ENCODE measurements around the gene HDAC4. TPM values are rescaled to one million over a fixed set of nuclear protein-coding genes. Genes with fewer than 3 reads are reported as not detected.

The HDAC4 gene
- total and polyA plus RNA-seq, 2 experiments from 2014 or later, result 8.1 to 41.8 TPM

DNA sequence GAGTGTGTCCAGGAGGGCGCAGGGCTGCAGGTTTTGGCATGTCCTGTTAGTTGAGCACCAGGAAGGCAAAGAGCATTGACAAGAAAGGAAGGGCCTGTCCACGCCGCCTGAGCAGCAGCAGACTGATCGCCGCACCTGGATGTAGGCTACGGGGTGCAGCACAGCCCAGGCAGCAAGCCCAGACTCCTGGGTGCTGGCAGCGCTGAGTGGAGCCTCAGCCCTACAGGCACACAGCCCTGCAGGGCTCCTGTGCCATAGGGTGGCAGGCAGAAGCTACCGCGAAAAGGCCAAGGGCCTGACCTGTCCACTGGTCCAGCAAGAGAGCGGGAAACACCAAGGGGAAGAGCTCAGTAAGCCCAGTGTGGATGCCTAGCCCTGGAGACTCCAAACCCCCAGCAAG lies 198.0 kb downstream of the HDAC4 start:
- Mint-ChIP-seq H3K4me3 (no peak overlapping the region), H3K27ac (no peak overlapping the region), H3K9me3 (no peaks in the 10 kb centered on the region), H3K4me1 (peaks cover 55% of the 10 kb centered on the region), H3K27me3 (ENCODE audit: insufficient read depth, low read depth, poor library complexity) (peaks cover 2% of the 10 kb centered on the region), H3K36me3 (ENCODE audit: low read depth) (peaks cover 4% of the 10 kb centered on the region; the same call in 1 of the 3 replicates)
- Histone ChIP-seq H3K27me3 (ENCODE audit: insufficient read depth) (no peaks in the 10 kb centered on the region), H3K36me3 (ENCODE audit: insufficient read depth) (no peaks in the 10 kb centered on the region), H2AFZ (no peak overlapping the region), H3K4me3 (no peak overlapping the region), H4K20me1 (replicated peaks; ENCODE audit: insufficient read depth) (peaks cover 16% of the 10 kb centered on the region), H3F3A (replicated peaks; ENCODE audit: low read depth) (no peaks in the 10 kb centered on the region), H3K79me2 (replicated peaks; ENCODE audit: insufficient read depth) (peaks cover 60% of the 10 kb centered on the region), H3K27ac (ENCODE audit: low read depth) (no peak overlapping the region), H3K9me2 (ENCODE audit: insufficient read depth) (no peaks in the 10 kb centered on the region), H3K4me1 (ENCODE audit: insufficient read depth) (peaks cover 22% of the 10 kb centered on the region; the same call in 1 of the 2 replicates), H3K4me2 (no peak overlapping the region)
- no peak for ATAC-seq
- DNase-seq (ENCODE audit: low spot score), result no peak
- TF ChIP-seq ZNF331 (CRISPR knock-in tag; IDR thresholded peaks at IDR 0.05; ENCODE audit: low read depth), result no peak
- TF ChIP-seq NANOG (IDR thresholded peaks at IDR 0.05; ENCODE audit: borderline replicate concordance), result no peak
- TF ChIP-seq, protein P1, sequence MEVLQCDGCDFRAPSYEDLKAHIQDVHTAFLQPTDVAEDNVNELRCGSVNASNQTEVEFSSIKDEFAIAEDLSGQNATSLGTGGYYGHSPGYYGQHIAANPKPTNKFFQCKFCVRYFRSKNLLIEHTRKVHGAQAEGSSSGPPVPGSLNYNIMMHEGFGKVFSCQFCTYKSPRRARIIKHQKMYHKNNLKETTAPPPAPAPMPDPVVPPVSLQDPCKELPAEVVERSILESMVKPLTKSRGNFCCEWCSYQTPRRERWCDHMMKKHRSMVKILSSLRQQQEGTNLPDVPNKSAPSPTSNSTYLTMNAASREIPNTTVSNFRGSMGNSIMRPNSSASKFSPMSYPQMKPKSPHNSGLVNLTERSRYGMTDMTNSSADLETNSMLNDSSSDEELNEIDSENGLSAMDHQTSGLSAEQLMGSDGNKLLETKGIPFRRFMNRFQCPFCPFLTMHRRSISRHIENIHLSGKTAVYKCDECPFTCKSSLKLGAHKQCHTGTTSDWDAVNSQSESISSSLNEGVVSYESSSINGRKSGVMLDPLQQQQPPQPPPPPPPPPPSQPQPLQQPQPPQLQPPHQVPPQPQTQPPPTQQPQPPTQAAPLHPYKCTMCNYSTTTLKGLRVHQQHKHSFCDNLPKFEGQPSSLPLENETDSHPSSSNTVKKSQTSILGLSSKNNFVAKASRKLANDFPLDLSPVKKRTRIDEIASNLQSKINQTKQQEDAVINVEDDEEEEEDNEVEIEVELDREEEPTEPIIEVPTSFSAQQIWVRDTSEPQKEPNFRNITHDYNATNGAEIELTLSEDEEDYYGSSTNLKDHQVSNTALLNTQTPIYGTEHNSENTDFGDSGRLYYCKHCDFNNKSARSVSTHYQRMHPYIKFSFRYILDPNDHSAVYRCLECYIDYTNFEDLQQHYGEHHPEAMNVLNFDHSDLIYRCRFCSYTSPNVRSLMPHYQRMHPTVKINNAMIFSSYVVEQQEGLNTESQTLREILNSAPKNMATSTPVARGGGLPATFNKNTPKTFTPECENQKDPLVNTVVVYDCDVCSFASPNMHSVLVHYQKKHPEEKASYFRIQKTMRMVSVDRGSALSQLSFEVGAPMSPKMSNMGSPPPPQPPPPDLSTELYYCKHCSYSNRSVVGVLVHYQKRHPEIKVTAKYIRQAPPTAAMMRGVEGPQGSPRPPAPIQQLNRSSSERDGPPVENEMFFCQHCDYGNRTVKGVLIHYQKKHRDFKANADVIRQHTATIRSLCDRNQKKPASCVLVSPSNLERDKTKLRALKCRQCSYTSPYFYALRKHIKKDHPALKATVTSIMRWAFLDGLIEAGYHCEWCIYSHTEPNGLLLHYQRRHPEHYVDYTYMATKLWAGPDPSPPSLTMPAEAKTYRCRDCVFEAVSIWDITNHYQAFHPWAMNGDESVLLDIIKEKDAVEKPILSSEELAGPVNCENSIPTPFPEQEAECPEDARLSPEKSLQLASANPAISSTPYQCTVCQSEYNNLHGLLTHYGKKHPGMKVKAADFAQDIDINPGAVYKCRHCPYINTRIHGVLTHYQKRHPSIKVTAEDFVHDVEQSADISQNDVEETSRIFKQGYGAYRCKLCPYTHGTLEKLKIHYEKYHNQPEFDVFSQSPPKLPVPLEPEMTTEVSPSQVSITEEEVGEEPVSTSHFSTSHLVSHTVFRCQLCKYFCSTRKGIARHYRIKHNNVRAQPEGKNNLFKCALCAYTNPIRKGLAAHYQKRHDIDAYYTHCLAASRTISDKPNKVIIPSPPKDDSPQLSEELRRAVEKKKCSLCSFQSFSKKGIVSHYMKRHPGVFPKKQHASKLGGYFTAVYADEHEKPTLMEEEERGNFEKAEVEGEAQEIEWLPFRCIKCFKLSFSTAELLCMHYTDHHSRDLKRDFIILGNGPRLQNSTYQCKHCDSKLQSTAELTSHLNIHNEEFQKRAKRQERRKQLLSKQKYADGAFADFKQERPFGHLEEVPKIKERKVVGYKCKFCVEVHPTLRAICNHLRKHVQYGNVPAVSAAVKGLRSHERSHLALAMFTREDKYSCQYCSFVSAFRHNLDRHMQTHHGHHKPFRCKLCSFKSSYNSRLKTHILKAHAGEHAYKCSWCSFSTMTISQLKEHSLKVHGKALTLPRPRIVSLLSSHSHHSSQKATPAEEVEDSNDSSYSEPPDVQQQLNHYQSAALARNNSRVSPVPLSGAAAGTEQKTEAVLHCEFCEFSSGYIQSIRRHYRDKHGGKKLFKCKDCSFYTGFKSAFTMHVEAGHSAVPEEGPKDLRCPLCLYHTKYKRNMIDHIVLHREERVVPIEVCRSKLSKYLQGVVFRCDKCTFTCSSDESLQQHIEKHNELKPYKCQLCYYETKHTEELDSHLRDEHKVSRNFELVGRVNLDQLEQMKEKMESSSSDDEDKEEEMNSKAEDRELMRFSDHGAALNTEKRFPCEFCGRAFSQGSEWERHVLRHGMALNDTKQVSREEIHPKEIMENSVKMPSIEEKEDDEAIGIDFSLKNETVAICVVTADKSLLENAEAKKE (CRISPR knock-in tag; IDR thresholded peaks at IDR 0.05), result no peak
- TF ChIP-seq, protein P2, sequence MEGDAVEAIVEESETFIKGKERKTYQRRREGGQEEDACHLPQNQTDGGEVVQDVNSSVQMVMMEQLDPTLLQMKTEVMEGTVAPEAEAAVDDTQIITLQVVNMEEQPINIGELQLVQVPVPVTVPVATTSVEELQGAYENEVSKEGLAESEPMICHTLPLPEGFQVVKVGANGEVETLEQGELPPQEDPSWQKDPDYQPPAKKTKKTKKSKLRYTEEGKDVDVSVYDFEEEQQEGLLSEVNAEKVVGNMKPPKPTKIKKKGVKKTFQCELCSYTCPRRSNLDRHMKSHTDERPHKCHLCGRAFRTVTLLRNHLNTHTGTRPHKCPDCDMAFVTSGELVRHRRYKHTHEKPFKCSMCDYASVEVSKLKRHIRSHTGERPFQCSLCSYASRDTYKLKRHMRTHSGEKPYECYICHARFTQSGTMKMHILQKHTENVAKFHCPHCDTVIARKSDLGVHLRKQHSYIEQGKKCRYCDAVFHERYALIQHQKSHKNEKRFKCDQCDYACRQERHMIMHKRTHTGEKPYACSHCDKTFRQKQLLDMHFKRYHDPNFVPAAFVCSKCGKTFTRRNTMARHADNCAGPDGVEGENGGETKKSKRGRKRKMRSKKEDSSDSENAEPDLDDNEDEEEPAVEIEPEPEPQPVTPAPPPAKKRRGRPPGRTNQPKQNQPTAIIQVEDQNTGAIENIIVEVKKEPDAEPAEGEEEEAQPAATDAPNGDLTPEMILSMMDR (conservative IDR thresholded peaks at IDR 0.05; ENCODE audit: low read depth in 2 of 2), result no peak
- no peak for TF ChIP-seq JUNB (IDR thresholded peaks at IDR 0.05; ENCODE audit: unreplicated experiment)
- TF ChIP-seq CREB1 (CRISPR knock-in tag; IDR thresholded peaks at IDR 0.05; ENCODE audit: low read depth), result no peak

Measured in GM23338 (cell line).